Measurements from ENCODE around the gene MSH3.

DNA sequence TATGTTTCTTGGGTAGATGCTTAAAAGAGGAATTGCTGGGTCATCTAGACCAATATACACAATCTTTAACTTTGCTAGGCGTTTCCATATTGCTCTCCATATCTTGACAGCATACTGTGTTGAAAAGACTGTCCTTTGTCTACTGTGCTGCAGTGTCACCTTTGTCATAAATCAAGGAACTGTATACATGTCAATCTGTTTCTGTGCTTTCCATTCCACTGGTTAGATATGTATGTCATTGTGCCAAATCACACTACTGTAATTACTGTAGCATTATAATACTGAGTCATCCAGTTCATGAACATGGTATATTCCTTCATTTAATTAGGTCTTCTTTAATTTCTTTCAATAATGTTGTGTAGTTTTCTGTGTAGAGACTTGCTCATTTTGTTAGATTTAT is 156.0 kb downstream of the MSH3 start:
- TF ChIP-seq, protein P1, sequence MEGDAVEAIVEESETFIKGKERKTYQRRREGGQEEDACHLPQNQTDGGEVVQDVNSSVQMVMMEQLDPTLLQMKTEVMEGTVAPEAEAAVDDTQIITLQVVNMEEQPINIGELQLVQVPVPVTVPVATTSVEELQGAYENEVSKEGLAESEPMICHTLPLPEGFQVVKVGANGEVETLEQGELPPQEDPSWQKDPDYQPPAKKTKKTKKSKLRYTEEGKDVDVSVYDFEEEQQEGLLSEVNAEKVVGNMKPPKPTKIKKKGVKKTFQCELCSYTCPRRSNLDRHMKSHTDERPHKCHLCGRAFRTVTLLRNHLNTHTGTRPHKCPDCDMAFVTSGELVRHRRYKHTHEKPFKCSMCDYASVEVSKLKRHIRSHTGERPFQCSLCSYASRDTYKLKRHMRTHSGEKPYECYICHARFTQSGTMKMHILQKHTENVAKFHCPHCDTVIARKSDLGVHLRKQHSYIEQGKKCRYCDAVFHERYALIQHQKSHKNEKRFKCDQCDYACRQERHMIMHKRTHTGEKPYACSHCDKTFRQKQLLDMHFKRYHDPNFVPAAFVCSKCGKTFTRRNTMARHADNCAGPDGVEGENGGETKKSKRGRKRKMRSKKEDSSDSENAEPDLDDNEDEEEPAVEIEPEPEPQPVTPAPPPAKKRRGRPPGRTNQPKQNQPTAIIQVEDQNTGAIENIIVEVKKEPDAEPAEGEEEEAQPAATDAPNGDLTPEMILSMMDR (IDR thresholded peaks at IDR 0.05; ENCODE audit: low read depth, low read length, poor library complexity, severe bottlenecking): no peak
- no peak for TF ChIP-seq EZH2phosphoT487 (IDR thresholded peaks at IDR 0.05; ENCODE audit: borderline replicate concordance, low read length)
